ENCODE measurements around the gene ANKRD30BL.
"Not testable (repeated sequence)": the region's sequence is repeated elsewhere in the genome, so short reads cannot be mapped to it uniquely, and the experiment has no call there.

Gene ANKRD30BL, protein sequence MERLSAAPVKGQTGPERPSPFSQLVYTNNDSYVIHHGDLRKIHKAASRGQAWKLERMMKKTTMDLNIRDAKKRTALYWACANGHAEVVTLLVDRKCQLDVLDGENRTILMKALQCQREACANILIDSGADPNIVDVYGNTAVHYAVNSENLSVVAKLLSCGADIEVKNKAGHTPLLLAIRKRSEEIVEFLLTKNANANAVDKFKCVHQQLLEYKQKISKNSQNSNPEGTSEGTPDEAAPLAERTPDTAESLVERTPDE

DNA sequence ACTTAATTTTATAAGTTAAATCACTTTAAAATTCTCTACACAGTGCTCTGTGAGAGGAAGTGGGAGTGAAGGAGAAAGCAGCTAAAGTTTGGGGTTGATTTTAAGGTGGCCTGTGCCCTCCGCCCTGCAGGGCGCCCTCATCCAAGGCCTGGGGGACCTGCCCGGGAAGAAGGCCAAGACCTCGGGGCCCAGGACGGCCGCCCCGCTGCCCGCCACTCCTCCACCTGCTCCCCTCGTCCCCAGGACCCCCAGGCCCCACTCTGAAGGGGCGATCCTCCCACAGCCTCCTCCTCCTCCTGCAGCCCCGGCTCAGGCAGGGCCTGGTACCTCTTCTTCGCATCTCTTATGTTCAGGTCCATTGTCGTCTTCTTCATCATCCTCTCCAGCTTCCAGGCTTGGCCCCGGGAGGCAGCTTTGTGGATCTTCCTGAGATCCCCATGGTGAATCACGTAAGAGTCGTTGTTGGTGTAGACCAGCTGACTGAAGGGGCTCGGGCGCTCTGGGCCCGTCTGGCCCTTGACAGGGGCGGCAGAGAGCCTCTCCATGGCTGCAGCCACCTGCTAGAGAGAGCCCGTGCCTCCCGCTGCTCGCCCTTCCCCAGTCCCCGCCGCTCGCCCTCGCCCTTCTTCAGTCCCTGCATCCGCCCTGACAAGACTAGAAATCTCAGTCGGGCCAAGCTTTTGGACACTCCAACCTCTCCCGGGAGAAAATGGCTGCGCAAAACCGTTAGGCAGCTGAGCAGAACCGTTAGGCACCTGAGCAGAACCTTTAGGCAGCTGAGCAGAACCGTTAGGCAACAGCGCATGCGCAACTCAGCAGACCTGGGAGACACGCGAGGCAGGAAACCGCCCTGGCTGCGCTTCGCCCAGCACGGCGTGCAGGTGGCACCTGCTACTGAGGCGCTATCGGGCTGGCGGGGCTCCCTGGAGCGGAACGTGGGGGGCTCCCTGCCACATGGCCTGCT lies at the start of gene ANKRD30BL:
Gene ANKRD30BL (minus strand): TSS at position 792 of the 964 bp plus-strand sequence. CDS start 247 bp downstream, at position 545.
- not testable (repeated sequence) for DNase-seq (ENCODE audit: low read depth in 2 of 2)

DNA sequence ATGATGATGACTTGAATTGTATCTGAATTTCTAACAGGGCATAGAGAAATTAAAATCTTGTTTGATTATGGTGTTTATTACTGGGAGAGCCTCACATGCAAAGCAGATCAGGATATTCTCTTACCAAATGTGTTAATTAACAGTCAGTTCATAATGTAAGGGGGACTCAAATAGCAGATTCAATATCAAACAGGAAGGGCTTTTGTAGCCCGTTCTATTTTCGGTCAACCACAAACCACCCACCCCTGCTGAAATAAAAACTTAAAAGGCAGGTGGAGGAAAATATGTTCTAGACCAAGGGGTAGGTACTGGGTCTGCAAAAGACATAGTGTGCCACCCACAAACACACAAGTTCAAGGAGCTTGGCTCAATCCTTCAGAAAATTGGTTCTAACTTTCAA lies 41.1 kb upstream of the ANKRD30BL start:
- DNase-seq (ENCODE audit: low read depth in 2 of 2): not testable (repeated sequence)

DNA sequence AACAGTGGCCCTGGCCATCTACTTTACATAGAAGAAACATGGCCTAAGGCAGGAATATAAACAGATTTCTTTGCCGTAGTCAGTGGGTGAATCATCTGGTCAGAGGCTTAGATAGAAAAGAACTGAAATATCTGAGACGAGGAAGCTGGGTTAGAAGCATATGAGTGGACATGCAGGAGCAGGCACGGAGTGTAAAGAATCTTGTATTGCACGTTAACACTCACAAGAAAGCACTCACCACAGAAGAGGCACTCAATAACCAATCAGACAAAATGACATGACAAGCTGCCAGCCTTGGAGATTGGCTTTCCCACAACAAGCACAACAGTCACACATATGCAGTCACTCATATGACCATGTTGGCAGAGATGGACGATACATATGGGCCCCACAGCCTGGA lies 31.1 kb upstream of the ANKRD30BL start:
- not testable (repeated sequence) for DNase-seq (ENCODE audit: low read depth in 2 of 2)

DNA sequence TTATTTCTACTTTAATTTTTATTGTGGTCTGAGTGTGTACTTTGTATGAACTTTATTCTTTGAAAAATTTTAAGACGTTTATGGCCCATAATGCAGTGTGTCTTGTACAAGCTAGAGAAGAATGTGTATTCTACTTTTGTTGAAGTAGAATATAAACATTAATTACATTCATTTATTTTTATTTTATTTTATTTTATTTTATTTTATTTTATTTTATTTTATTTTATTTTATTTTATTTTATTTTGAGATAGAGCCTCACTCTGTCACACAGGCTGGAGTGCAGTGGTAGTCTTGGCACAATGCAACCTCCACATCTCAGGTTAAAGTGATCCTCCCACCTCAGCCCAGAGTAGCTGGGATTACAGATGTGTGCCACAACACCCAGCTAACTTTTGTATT lies 5.3 kb upstream of the ANKRD30BL start:
- not testable (repeated sequence) for DNase-seq (ENCODE audit: low read depth in 2 of 2)

DNA sequence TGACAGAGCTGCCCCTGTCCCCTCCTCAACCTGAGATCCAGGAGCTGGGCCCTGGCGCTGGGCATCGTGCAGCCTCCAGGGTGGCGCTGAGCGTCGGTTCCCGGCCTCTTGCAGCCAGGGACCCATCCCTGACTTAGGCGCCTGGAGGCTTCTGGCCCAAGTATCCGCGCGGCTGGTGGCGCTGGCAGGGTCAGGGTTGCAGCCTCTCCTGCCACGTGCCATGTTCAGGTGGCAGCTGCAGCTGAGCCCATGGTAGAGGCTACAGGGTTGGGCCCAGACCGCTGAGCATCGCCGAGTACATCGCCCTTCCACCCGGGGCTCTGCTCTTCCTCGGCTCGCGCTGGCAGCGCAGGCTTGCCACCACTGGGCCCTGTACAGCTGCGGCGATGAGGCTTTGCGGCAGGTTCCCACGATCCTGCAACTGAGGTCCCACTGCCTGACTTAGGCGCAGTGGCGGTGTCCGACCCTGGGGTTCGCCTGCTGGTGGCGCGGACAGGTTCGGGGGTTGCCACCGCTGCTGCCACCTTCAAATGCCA lies 441 bp upstream of the ANKRD30BL start:
- not testable (repeated sequence) for DNase-seq (ENCODE audit: low read depth in 2 of 2)

DNA sequence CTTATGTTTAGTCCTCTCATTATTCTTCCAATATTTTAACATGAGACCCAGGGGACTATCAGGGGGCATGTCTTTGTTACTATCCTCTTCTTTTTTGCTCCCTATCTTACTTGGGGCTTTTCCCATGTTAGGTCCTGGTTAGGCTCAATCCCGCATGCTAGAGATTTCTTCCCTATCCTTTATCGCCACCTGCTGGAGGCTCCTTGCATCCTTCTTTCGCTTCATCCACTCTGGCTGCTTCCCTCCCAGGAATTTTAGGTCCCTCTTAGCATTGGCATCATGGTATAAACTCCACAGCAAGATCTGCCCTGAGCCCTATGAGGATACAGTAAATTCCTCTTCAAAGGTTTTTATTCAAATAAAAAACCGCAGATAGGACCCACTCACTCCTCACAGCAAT lies 15.0 kb downstream of the ANKRD30BL start:
- DNase-seq (ENCODE audit: low read depth in 2 of 2): not testable (repeated sequence)
